Pulmonary artery endothelial cell (primary cell): ENCODE results near the gene HSPB3. TPM values are rescaled to one million over a fixed set of nuclear protein-coding genes. Genes with fewer than 3 reads are reported as not detected.
"Not testable (repeated sequence)": the region's sequence is repeated elsewhere in the genome, so short reads cannot be mapped to it uniquely, and the experiment has no call there.

Experiments used
- DNase-seq: peaks from one replicate; pipeline ENCODE4 v3.0.0-alpha.2; 2011; ENCODE audit warnings: low read depth, low spot score
- total RNA-seq: library from RNA; depleted of rRNA; stranded (reverse); fragments of >200 nt; gene quantifications from 2 replicates; pipeline ENCODE4 v1.2.3, GENCODE V29; 2014

The HSPB3 gene
- total RNA-seq, 1 donor from 2014 or later, result not detected

DNA sequence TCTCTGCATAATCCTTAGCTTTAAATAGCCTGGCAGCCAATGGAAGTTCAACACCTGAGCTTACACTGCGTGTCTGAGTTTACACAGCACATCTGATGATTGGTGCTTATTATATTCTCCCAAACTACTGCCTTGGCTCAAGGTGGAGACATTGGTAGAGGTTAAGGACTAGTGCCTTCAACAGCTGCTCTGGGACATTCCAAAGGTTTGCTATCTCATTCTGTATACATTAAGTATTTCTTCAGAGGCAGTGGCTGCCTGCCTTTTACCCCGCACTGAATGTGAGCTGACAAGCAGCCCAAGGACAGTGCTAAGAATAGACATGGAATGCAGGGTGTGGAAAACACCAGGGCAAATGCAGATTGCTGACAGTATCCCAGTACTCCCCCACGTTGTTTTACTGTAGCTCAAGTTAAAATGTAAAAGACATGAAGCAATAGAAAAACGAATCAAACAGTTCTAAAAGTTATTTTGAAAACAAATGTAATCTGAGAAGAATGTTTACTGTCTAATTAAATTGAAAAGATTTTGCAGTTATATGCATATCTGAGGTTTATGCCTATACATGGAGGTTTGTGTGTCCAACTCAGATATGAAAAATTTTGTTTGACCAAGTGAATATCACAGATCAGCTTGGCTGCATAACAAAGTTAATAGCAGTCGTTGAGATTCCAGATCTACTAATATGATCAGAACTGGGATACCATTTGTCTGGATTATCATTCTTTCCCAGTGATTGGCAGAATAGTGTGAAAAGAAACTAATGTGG is 1.8 kb downstream of the HSPB3 start:
- no peak for DNase-seq

DNA sequence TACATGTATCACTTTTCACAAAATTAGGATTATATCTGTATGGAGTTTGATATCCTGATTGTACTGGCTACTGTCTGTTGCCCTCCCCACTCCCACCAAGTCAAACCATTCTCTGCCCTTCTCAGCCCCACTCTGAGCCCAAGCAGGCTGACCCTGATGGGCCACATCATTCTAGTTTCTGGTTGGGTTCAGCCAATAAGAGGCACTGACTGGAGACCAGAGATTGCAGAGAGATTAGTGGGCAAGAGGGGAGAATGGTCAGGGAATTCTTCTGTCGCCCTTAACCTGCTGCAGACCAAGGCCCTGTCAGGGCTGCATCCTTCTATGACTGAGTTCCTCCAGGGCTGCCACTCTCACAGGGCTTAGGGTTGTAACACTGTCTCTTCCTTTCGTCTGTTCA is 2.7 kb downstream of the HSPB3 start:
- no peak for DNase-seq

DNA sequence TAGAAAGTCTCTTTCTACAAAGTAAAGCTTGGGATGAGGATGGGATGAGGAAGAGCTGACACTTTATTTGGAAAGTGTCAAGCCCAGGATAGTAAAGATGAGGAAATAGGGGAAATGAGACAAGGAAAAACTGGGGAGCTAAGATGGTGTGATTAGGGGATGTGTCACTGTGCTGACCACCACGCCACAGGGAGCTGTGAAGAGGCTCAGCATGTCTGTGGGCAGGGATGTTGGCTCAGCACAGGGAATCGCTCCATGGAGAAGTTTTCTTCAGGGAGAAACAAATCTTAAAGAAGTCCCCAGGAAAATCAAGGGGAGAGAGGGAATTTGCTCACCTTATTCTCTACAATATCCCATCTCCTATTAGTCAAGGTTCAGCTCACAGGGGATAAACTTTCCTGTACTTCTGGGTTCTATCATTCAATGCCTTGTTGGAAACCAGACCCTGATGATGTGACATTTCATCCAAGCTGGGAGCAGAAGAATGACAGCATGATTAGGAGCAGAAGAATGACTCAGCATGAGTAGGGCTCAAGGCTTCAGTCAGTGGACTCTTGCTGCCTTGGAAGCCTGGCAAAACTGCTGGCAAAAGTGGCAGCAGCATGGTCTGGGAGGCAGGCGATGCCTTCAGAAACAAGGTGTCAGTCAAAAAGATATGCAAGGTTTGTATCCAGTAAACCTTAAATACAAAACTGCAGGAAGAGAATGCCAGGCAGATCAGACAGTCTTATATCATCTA is 4.9 kb downstream of the HSPB3 start:
- DNase-seq, result no peak

DNA sequence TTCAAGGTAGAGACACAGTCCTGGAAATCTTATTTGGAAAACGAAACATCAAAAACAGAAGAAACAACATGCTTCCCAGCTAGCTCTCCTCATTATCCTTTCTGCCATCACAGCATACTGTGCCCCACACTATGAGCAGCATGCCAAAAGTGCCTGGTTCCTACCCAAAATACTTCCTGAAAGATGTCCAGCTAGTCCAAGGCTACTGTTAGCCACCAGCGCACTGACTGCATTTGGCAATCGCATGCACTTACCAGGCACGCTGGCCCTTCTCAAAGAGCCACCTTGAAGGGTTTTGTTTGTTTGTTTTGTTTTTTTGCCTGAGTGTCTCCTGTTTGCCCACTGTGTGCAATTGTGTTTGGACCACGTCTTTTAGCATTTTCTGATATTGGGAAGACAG is 6.8 kb downstream of the HSPB3 start:
- DNase-seq, result no peak

DNA sequence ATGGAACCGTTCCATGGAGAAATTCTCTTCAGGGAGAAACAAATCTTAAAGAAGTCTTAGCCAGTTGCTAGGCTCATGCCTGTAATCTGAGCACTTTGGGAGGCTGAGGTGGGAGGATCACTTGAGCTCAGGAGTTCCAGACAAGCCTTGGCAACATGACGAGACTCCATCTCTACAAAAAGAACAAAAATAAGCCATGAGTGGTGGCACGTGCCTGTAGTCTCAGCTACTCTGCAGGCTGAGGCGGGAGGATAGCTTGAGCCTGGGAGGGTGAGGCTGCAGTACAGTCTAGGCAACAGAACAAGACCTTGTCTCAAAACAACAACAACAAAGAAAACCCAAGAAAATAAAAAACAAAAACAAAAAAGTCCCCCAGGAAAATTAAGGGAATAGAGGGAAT is 8.2 kb downstream of the HSPB3 start:
- DNase-seq, result no peak

DNA sequence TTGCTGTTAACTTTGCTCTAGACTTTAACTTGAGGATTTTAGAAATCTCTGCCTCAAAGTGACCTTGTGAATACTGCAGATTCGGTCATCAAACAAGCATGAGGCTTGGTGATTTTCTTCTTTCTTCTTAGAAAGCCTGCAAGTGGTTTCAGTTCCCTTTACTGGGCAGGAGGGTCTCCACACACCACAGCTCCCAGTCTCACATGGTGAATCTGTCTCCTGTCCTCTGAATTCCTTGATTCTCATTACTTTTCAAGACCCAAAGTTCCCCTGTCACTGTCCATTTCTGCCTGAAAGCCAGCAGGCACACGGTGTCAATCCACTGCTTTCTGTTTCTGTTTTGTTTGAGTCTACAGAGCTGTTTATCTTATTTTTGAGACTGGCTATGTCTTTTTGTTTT is 14.1 kb downstream of the HSPB3 start:
- no peak for DNase-seq

DNA sequence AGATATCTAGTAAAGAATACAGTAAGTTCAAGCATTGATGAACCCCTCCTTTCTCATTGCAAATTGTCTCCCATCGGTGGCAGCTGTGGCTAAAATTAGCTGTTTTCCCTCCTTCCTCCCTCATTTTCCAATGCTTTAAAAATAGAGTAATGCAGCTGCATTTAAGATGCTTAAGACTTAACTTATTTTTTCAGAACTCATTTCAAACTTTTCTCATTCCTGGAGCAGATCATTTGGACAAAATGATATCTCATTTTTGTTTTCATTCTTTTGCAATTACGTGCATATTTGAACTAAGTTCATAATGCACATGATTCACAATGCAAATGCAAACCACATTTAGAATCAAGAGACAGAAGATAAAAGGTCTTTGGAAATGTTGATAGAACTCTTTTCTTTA is 14.6 kb downstream of the HSPB3 start:
- DNase-seq, result no peak

DNA sequence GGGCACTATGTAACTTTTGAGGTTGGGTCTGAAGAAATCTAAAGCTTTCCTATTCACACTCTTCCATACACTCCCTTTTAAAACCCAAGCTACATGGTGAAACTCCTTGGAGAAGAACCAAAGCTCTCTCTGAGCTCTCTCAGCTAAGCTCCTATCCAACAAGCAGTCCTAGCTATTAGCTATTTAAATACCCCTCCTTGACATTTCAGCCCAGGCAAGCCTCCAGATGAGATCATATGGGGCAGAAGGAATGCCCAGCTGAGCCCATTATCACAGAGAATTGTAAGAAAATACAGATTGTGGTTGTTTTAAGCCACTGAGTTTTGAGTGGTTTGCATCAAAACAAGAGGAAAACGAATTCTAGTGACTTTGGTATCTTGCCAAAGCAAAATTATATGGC is 15.2 kb downstream of the HSPB3 start:
- no peak for DNase-seq

DNA sequence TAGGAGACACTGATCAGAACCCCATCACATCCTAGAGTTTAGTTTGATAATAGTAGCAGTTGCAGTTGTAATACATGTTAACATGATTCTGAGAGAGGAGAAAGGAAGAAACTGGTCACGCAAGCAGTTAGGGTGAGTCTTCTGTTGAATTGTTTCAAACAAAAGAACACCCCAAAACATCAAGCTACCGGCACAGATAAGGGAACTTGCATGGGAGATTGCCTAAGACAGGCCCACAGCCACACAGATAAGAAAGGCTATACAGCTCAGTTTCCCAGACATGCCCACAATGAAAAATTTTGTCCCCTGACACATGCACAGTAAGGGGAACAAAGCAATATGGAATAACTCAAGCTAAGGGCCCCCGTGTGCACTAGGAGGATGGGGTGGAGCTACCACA is 15.9 kb downstream of the HSPB3 start:
- DNase-seq, result no peak

DNA sequence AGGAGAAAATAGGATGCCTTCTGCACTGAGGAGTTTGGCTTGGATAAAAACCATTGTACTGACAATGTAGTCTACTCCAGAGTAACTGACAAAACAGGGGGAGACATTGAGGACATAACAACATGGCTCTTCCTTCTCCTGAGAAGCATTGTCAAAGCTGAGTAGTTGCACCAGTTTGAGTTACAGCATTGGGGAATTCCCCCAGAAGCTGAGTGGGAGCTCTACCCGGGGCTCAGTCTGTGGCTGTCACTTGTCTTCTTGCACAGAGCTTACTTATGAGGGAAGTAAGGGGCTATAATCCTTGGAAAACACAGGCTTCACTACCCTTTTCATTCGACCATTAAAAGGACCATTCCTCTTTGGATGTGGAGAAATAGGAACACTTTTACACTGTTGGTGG is 21.2 kb downstream of the HSPB3 start:
- DNase-seq, result no peak

DNA sequence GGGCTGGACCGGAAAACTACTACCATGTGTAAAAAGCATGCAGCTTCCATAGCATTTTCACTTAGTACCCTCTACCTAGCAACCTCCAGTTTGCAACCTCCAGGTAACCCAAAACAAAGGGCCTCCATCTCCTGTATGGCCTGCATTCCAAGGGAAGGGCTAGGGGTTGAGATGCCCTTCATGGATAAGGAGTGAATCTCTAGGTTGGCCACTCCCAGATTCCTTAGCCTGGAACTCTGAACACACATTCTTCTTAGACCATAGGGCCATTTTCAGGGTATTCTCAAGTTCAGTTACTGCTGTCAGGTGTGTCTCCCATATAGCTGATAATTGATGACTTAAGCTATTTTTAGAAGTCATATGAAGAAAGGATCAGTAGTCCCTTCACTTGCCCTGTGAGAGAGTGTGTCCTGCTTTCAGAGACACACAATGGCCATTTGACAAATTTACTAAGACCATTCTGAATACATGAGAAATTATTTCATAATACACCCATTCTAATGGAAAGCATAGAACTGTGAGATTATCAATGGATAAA is 22.5 kb downstream of the HSPB3 start:
- no peak for DNase-seq

DNA sequence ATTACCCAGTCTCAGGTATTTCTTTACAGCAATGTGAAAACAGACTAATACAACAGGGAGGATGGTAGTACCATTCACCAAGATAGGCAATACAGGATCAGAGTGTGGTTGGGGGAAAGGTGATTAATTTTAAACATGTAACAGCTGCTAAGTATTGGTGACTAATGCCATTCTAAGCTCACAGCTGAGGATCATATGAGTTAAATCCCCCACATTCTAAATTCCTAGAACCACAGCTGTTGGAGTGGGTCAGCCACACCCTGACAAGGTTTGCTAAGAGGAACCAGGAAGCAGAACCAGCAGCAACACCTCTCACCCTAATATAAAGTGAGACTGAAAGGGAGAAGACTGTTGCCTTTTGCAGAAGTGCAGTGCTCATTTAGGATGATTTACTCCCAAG is 24.8 kb downstream of the HSPB3 start:
- no peak for DNase-seq

DNA sequence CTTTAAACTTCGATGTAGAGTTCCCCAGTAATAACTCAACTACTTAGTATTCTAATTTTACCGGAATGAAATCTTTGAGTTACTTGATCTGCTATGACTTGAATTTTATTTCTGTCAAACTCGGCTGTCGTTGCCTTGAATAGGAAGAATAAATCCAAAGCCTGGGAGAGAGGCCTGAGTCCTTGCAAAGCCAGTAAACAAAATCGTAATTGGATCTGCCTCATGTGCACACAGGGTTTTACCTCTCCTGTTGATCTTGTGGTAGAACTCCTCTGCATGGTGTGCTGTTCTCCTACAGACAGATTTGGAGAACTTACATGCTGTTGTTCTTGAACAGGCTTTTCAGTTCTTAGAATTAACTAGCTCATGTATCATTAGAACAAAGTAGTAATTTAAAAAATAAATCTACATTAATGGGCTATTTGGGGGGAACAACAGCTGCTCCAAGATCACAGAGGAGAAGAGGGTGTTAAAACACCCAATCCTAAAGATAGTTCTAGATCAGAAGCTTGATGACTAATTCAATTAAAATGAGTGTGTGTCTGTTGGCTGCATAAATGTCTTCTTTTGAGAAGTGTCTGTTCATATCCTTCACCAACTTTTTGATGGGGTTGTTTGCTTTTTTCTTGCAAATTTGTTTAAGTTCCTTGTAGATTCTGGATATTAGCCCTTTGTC is 28.9 kb downstream of the HSPB3 start:
- no peak for DNase-seq

DNA sequence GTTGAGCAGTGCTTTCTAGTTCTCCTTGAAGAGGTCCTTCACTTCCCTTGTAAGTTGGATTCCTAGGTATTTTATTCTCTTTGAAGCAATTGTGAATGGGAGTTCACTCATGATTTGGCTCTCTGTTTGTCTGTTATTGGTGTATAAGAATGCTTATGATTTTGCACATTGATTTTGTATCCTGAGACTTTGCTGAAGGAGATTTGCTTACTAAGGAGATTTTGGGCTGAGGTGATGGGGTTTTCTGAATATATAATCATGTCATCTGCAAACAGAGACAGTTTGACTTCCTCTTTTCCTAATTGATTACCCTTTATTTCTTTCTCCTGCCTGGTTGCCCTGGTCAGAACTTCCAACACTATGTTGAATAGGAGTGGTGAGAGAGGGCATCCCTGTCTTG is 30.2 kb downstream of the HSPB3 start:
- DNase-seq, result not testable (repeated sequence)

DNA sequence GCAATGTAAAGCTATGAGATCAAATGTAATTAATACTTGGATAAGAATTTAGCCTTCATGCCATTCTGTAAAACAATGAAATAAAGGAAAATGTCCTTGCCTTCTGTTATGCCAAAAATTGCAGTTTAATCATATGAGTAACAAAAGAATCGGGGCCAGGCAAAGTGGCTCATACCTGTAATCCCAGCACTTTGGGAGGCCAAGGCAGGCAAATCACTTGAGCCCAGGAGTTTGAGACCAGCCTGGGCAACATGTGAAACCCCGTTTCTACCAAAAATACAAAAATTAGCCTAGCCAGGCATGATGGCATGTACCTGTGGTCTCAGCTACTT is 34.1 kb downstream of the HSPB3 start:
- not testable (repeated sequence) for DNase-seq

DNA sequence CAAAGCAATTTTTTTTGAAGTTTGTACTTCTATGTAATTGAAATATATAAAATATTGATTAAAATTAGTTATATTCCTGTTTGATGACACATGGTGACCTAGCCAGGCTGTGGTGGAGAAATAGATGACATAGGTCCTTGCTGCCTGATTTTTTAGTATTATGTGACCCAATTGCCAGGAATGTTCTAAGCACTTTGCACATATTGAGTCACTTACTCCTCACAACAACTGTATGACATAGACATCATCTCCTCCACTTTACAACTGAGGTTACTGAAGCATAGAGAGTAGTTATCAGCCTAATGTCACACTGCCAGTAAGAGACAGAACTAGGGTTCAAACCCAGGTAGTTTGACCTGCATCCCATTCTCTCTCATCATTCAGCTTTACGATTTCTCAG is 35.8 kb downstream of the HSPB3 start:
- no peak for DNase-seq

DNA sequence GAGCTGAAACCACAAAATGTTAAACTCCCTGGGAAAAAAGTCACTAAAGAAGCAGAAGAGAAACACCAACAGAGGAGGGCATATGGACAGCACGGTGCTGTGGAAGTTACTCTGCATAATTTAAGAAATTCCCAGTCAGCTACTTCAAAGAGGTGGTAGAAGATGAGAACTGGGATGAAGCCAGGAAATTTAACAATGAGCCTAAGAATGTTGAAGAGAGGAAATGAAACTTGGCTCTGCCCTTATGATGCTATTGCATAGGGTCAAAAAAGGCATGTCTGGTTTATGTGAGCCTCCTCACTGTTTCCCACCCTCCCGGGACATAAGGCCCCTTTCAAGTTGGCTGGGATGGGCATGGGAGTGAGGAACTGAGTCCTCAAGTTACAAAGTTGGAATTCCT is 36.7 kb downstream of the HSPB3 start:
- DNase-seq, result no peak

DNA sequence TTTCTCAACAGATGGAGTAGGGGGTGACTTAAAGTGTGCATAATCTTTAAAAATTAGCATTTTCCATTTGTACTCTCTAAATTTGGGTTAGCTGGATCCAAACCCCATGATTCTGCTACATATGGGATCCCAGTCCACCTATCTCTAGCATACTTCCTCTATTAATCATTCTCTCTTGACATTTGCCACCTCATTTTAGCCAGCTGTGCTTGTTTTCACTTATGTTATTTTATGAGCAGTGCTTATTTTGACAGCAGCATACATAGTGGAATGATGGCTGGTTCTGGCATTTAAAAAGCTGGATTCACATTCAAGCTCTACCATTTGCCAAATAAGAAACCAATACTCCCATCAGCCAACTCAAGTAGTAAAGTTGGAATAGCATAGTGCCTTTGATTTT is 39.5 kb downstream of the HSPB3 start:
- DNase-seq, result no peak
